Gastrocnemius medialis (tissue), 4 donors: ENCODE measurements around the gene SHISAL2B.

Experiments
- POLR2A ChIP-seq, 2 donors: fragments of 450-650 bp; IDR thresholded peaks; one replicate each; pipeline ENCODE4 v1.6.1; 2017; ENCODE audit warnings: antibody characterized with exemption in 2 of 2, mild to moderate bottlenecking in 2 of 2, moderate library complexity in 2 of 2
- TF ChIP-seq, protein P1 (sequence below), 5 experiments: fragments of 450-650 bp in 3 of 5; fragments of 200-600 bp in 2 of 5; sonication (generic) in 2 of 5; IDR thresholded peaks in 4 of 5; conservative IDR thresholded peaks in 1 of 5; 1 replicate in 4 of 5; 2 replicates in 1 of 5; pipeline ENCODE4 v1.5.1; 2016 to 2019; ENCODE audit warnings: antibody characterized with exemption in 5 of 5, mild to moderate bottlenecking in 3 of 5, moderate library complexity in 3 of 5

DNA sequence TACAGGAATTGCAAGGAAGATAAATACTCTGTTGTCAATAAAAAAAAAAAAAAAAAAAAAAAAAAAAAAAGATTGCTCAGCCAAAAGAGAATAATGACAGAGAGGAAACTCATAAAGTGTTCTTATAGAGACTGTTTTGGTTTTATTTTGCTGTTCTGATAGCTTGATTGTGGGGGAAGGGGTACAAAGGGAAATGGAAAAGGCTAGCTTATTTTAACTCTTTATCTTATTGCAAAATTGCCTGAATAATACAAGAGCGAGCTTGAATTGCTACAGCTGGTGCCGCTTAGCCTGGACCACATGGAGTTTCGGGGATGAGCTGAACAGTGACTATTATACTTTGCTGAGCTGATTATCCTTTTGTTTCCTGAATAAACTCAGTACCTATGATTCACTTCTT lies 31.0 kb upstream of the SHISAL2B start:
- TF ChIP-seq, protein P1, sequence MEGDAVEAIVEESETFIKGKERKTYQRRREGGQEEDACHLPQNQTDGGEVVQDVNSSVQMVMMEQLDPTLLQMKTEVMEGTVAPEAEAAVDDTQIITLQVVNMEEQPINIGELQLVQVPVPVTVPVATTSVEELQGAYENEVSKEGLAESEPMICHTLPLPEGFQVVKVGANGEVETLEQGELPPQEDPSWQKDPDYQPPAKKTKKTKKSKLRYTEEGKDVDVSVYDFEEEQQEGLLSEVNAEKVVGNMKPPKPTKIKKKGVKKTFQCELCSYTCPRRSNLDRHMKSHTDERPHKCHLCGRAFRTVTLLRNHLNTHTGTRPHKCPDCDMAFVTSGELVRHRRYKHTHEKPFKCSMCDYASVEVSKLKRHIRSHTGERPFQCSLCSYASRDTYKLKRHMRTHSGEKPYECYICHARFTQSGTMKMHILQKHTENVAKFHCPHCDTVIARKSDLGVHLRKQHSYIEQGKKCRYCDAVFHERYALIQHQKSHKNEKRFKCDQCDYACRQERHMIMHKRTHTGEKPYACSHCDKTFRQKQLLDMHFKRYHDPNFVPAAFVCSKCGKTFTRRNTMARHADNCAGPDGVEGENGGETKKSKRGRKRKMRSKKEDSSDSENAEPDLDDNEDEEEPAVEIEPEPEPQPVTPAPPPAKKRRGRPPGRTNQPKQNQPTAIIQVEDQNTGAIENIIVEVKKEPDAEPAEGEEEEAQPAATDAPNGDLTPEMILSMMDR (IDR thresholded peaks at IDR 0.05 in 4 of 5, conservative IDR thresholded peaks at IDR 0.05 in 1 of 5) = no peak
- no peak for TF ChIP-seq POLR2A (IDR thresholded peaks at IDR 0.05)
